IPS-18c (cell line): ENCODE results near the gene IQCE.

Experiments
- H3K4me3 ChIP-seq: 2 replicates; pipeline ENCODE4 v1.7.0; 2013; ENCODE audit warnings: low read depth, mild to moderate bottlenecking, low read length, moderate library complexity; ENCODE audit not compliant: insufficient read depth
- H3K9me3 ChIP-seq: one replicate; pipeline ENCODE4 v1.6.1; 2013; ENCODE audit warnings: mild to moderate bottlenecking, low read length, moderate library complexity; ENCODE audit not compliant: control insufficient read depth, insufficient read depth

Gene IQCE

DNA sequence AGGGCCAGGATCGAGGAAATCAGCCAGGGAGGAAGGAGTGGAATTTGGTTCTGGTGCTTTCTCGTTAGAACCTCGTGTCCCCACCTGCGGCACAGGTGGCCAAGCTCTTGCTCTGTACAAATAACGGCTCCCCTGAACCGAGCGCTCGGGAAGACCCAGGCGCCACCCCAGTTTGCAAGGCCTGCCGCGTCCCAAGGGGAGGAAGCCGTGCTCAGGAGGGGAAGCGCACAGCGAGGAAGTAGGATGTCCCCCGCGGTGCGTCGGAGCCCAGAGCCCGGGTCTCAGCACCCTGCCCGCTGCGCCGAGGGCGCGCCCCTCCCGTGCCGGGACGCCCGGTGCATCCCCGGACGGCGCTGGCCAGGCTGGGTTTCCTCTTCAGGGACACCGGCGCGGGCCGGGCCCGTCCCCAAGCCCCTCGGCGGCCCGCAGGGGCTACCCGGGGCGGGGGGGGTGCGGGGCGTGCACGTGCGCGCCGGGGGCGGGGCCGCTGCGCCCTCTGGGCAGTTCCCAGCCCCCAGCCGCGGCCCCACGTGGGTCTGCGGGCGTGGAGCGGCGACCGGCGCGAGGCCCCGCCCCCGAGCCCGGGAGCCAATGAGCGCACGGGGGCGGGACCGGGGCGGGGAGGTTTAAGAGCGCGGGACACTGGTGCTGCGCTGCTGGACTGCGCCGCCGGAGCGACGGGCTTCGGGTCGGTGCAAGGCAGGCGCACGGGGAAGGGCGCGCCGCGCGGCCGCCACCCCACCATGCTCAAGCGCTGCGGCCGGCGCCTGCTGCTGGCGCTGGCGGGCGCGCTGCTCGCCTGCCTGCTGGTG lies 39.5 kb upstream of the IQCE start, which contains the start of gene LFNG:
Gene LFNG, plus strand, starts transcription at position 656 of the 812 bp plus-strand sequence. Its CDS starts 88 bp downstream, at position 744.
- Histone ChIP-seq H3K4me3 (peak within 1 kb of the TSS; percentile 65), H3K9me3 (no peaks in the 10 kb centered on the region)

GRCh38 chr7:2520131-2520760 lies 38.5 kb upstream of the IQCE start:
- H3K4me3 ChIP-seq: peak overlapping the region; percentile 65
- H3K9me3 ChIP-seq: no peaks in the 10 kb centered on the region

- Histone ChIP-seq H3K4me3 (peak overlapping the region; percentile 65), H3K9me3 (no peaks in the 10 kb centered on the region)
Measured at GRCh38 chr7:2520761-2521290, 38.0 kb upstream of the IQCE start.

DNA sequence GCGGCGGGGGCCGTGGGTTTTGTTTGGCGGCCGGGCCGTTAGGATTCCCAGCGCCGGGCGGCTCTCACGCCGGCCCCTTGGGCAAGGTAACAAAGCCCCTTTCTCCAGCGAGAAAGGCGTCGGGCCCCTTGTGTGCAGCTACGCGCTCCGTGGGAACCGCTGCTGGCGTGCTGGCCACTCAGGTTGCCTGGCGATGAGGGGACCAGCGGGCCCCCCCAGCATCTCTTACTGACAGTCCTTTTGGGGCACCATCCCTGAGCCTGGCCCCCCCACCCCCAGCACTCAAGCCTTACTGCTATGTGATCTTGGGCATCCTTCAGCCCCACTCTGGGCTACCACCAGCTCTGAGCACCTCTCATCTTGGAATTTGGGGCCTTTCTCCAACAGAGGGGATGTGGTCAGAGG lies 37.4 kb upstream of the IQCE start:
- H3K9me3 ChIP-seq: no peaks in the 10 kb centered on the region
- H3K4me3 ChIP-seq: peak overlapping the region; percentile 65

DNA sequence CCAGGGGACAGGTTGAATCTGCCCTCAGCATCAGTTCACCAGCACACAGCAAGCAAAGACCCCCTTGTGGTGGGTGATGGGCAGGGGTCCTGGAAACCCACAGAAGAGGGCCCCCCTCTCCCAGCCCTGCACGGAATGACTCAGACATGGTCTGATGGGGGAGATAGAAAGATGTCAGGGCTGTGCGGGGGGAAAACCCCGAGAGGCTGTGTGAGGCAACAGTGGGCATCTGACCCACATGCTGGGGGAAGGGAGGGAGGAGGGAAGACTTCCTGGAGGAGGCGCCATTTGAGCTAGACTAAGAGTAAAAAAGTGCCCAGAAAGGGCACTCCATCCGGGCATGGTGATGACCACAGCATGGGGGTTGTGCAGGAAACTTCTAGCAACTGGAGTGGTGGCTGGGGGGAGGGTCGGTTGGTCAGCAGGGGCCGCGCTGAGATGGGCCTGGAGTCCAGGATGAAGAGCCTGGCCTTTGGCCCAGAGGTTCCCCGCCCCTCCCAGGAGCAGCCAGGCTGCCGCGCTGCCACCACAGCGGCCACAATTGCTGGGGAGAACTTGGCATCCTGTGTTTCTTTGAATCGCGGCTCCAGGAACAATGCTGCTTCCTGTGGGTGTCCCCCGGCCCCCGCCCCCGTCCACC lies 36.7 kb upstream of the IQCE start:
- peak overlapping the region; percentile 65 for H3K4me3 ChIP-seq
- no peaks in the 10 kb centered on the region for H3K9me3 ChIP-seq

DNA sequence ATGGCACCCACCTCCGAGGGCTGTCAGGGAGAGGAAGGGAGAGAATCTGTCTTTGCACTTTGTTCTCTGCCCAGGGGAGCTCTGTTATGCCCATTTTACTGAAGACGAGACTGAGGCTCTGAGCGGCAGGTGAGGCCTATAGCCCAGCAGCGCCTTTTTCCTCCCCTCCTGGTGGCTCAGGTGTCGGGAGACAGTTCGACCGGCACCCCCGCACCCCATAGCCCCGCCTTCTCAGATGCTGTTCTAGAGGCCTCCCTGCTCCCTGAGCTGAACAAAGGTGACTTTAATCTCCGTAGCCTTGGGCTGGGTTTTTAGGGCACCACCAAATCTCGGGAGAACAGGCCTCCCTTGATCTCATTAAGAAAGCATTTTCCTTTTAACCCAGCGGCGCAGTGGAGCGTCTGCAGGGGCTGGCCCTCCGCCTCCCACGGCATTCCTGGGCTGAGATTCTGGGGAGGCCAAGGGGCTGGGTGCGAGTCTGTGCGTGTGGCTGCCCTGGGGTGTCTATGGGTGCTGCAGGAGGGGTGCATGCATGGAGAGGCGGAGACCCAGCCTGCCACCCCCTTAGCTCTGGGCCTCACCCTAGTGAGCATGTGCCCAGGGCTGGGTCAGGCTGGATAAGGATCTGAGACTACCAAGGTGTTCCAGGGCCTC lies 35.9 kb upstream of the IQCE start:
- no peaks in the 10 kb centered on the region for H3K9me3 ChIP-seq
- peak overlapping the region; percentile 28 for H3K4me3 ChIP-seq

GRCh38 chr7:2523461-2523936 lies 35.3 kb upstream of the IQCE start:
- no peaks in the 10 kb centered on the region for H3K9me3 ChIP-seq
- peak overlapping the region; percentile 28 for H3K4me3 ChIP-seq

DNA sequence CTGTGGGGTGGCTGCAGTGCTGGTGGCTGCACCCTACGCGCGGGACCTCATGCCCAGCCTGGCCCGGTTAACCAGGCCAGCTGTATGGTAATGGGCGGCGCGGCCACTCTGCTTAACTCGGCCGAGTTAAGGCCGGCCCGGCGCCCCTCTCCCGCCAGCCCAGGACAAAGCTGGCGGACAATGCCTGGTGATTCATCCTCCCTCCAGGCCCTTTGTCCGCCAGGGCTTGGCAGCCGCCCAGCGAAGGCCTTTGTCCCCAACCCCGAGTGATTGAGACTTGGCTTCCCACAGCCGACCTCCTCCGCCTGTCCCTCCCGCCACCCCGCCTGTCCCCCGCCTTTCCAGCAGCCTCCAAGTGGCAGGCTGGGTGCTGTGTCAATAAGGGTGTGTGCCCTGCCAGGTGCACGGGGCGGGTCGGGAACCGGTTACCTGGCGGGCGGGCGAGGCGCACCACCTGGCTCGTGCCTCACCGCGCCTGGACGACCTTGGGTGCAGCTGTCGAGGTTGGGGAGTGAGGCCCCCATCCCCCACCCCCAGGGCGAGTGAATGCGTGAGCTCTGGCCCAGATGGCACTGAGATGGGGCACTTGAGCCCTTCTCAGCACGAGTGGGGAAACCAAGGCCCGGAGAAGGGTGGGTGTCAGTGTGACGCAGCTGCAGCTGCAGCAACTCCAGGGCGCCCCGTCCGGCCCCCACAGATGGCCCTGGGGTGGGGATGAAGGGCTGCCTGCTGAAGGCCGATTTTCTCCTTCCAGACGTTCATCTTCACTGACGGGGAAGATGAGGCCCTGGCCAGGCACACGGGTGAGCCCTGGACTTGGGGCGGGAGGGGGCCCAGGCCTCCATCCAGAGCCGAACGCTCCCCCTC lies 34.6 kb upstream of the IQCE start:
- peak overlapping the region; percentile 34 for H3K4me3 ChIP-seq
- no peaks in the 10 kb centered on the region for H3K9me3 ChIP-seq

GRCh38 chr7:2524808-2525657 lies 33.7 kb upstream of the IQCE start:
- peak overlapping the region; percentile 34; the same call in 1 of the 2 replicates for H3K4me3 ChIP-seq

DNA sequence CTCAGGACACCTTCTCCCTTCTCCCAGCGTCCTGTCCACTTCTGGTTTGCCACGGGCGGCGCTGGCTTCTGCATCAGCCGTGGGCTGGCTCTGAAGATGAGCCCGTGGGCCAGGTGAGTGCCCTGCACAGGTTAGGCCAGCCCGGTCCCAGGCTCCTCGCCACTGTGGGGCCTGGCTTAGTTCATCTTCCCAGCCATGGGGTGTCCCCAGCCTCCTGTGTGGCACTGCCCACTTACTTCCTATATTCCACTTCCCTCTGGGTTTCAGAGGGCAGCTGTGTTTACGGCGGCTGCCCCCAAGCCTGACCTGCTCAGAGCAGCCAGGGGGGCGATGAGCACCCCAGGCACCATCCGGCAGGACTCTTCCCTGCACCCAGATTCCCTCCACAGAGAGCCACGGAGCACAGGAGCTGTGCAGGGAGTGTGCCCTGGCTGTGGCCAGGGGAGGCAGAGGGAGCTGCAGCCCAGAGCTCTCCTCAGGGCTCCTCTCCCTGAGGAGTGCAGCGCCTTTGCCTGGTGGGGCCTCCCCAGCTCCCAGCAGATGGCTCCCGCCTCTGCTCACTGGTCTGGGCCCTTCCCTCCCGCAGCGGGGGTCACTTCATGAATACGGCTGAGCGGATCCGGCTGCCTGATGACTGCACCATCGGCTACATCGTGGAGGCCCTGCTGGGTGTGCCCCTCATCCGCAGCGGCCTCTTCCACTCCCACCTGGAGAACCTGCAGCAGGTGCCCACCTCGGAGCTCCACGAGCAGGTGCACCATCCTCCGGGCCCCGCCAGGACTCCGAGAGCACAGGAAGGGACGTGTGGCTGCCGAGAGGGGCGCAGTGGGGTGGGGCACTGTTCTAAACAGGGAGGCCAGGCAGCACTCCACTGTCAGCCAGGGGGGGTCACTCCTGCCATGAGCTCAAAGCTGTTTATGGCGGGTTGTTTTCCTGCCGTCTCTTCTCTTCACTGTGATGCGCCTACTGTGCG lies 32.8 kb upstream of the IQCE start:
- H3K4me3 ChIP-seq: no peak overlapping the region
- no peaks in the 10 kb centered on the region for H3K9me3 ChIP-seq

More at GRCh38 chr7:2524808-2525657, 33.7 kb upstream of the IQCE start:
- H3K9me3 ChIP-seq: no peaks in the 10 kb centered on the region

DNA sequence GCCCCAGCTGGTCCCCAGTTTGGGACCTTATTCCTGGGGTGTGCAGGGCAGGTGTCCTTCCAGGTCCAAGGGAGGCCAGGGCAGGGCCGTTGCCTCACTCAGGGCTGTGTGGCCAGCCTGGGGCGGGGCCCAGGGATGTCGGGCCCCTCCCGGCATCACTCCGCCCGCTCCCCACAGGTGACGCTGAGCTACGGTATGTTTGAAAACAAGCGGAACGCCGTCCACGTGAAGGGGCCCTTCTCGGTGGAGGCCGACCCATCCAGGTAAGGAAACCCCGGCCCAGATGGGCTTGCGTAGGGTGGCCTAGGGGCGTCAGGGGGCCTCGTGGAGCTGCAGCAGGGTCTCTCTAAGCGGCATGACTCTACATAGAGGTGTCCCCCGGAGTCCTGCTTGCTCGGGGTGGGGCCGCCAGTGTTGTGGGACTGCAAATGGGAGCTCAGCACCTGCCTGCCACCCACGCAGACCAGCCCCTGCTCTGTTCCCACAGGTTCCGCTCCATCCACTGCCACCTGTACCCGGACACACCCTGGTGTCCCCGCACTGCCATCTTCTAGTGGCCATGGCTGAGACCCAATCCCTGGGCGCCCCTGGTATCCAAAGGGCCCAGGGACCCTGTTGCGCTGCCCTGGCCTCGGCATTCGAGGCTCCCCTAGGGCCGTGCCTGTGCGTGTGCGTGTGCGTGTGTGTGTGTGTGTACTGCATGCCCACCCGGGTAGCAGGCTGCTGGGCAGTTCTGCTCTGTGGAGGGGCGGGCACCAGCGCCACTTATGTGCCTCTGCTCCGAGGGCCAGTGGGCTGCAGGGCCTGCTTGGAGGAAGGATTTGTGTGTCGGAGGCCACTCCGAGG lies 31.9 kb upstream of the IQCE start:
- Histone ChIP-seq H3K9me3 (no peaks in the 10 kb centered on the region), H3K4me3 (no peak overlapping the region)

DNA sequence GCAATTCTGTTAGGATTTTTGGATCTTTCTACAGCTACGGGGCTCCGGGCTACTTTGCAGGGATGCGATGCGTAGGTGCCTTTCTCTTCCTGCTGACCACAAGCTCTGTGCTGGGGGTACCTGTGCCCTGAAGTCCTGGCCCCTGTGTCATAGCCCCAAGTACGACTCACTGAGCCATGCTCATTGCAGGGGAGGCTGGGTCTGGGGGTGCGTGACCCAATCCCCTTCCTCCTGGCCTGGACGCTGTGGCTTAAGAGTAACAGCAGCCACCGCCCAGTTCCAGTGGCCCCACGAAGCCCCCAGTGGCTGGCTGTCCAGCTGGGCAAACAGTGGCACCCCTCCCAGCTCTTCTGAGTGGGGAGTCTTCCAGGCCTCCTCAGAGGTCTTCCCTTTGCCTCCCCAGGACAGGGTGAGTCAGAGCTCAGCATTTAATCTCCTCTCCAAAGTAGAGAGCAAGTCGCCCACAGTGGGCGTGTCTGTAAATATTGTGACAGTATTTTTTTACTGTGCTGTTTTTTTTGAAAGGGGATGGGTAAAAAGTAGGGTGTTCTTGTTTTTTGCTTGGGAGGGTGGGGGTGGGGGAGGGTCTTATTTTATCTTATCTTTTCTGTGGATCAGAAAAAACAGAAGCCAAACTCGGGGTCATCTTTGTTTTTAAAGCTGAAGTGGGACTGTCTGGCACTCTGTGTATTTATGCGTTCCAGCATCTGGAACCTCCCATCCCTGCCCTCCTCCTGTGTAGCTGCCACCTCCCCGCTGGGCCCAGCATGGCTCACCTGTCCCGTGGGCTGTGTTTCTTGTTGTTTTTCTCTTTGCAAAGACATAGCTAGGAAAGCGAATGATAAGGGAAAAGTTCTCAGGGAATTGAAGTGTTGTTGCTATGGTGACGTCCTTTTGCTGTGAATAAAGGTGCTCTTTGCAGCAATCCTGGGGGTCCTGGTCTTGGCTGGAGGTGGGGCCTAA lies 31.0 kb upstream of the IQCE start:
- H3K4me3 ChIP-seq: no peak overlapping the region
- no peaks in the 10 kb centered on the region for H3K9me3 ChIP-seq
